Body of pancreas (tissue), 4 donors: Measurements from ENCODE around the gene PTGER3. TPM values are rescaled to one million over a fixed set of nuclear protein-coding genes. Genes with fewer than 3 reads are reported as not detected.

Source experiments
- ATAC-seq: fragments of 150-250 bp; one replicate; pipeline ENCODE4 v1.9.1; 2016
- DNase-seq, 4 donors: peaks; one replicate each; pipeline ENCODE4 v3.0.0-alpha.2; 2019
- H3K27ac ChIP-seq, 4 donors: fragments of 200-600 bp; sonication (generic); 1 replicate in 3 of 4; 2 replicates in 1 of 4; pipeline versions ENCODE4 v1.5.1 to v1.6.1; 2016 to 2019; ENCODE audit warnings: mild to moderate bottlenecking in 1 of 4, mixed read lengths in 1 of 4, moderate library complexity in 1 of 4
- H3K27me3 ChIP-seq, 2 donors: fragments of 200-600 bp; sonication (generic); one replicate each; pipeline ENCODE4 v1.6.0; 2016; ENCODE audit warnings: mild to moderate bottlenecking in 1 of 2
- H3K36me3 ChIP-seq, 2 donors: fragments of 200-600 bp; sonication (generic); replicated peaks in 1 of 2; 2 replicates each; pipeline ENCODE4 v1.5.1; 2016; ENCODE audit warnings: low read depth in 2 of 2; ENCODE audit not compliant: insufficient read depth in 1 of 2
- H3K4me1 ChIP-seq: fragments of 200-600 bp; sonication (generic); one replicate; pipeline ENCODE4 v1.6.0; 2016
- H3K4me3 ChIP-seq, 2 donors: fragments of 200-600 bp; sonication (generic); 1 replicate in 1 of 2; 2 replicates in 1 of 2; pipeline ENCODE4 v1.5.1; 2016 to 2019
- H3K9me3 ChIP-seq, 3 donors: fragments of 200-600 bp; sonication (generic); 1 replicate in 2 of 3; 2 replicates in 1 of 3; pipeline ENCODE4 v1.5.1; 2016
- POLR2A ChIP-seq, 3 donors: fragments of 450-650 bp; IDR thresholded peaks; one replicate each; pipeline ENCODE4 v1.6.1; 2016; ENCODE audit warnings: antibody characterized with exemption in 3 of 3, mild to moderate bottlenecking in 2 of 3
- WGBS, 2 donors: methylation state at CpG; one replicate each; pipeline ENCODE4 v1.1.5; 2017; 5-methylcytosine and 5-hydroxymethylcytosine counted together
- intact Hi-C: fragments of 100-400 bp; cut with DNase I; formaldehyde crosslinking; loops from one replicate; pipeline ENCODE4 v1.15.1; 2023
- total RNA-seq, 2 donors: library from RNA; depleted of rRNA; stranded (reverse); fragments of >200 nt; gene quantifications; one replicate each; pipeline ENCODE4 v1.1.0, GENCODE V29; 2016
- TF ChIP-seq, protein P1 (sequence below), 7 experiments: fragments of 450-650 bp in 4 of 7; fragments of 200-600 bp in 3 of 7; sonication (generic) in 3 of 7; IDR thresholded peaks; one replicate each; pipeline ENCODE4 v1.5.1; 2016 to 2019; ENCODE audit warnings: antibody characterized with exemption in 7 of 7

PTGER3 gene
- total RNA-seq, 2 donors from 2014 or later: 15.0 to 65.3 TPM

DNA sequence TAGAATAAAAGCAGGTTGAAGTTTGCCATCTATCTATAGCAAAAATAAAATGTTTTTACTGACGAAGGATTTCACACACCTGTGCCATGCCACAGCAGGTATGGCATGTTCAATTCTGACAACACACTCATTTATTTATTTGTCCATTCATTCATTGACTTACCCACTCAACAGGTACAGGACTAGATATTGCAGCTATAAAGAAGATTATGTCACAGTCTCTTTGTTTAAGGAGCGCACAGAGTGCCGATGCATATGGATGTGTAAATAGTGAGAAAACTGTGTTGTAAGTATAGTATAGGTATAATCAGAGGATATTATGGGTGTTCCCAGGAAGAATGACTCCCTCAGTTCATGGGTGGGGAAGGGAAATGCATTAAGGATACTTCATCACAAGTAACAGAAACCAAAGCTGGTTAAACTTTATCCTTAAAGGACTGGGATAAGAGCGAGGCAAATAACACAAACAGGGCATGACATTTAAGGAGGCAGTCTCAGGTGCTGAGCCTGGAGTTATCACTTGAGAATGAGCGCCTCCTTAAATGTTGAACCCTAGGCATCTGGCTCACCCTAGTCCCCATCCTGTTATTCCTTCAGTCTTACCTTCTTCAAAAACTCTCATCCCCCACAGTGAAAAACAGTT is 41.1 kb upstream of the PTGER3 start:
- Histone ChIP-seq H3K27me3 (no peaks in the 10 kb centered on the region), H3K4me1 (peaks cover 6% of the 10 kb centered on the region), H3K4me3 (no peak overlapping the region), H3K36me3 (no peaks in the 10 kb centered on the region), H3K9me3 (no peaks in the 10 kb centered on the region), H3K27ac (no peak overlapping the region)
- no peak for ATAC-seq
- TF ChIP-seq, protein P1, sequence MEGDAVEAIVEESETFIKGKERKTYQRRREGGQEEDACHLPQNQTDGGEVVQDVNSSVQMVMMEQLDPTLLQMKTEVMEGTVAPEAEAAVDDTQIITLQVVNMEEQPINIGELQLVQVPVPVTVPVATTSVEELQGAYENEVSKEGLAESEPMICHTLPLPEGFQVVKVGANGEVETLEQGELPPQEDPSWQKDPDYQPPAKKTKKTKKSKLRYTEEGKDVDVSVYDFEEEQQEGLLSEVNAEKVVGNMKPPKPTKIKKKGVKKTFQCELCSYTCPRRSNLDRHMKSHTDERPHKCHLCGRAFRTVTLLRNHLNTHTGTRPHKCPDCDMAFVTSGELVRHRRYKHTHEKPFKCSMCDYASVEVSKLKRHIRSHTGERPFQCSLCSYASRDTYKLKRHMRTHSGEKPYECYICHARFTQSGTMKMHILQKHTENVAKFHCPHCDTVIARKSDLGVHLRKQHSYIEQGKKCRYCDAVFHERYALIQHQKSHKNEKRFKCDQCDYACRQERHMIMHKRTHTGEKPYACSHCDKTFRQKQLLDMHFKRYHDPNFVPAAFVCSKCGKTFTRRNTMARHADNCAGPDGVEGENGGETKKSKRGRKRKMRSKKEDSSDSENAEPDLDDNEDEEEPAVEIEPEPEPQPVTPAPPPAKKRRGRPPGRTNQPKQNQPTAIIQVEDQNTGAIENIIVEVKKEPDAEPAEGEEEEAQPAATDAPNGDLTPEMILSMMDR (IDR thresholded peaks at IDR 0.05): no peak
- no peak for TF ChIP-seq POLR2A (IDR thresholded peaks at IDR 0.05)
- intact Hi-C loops: no loop called here
- WGBS, 2 donors: 81 to 87% methylated on average over 5 of the region's 5 CpGs
- no peak for DNase-seq

DNA sequence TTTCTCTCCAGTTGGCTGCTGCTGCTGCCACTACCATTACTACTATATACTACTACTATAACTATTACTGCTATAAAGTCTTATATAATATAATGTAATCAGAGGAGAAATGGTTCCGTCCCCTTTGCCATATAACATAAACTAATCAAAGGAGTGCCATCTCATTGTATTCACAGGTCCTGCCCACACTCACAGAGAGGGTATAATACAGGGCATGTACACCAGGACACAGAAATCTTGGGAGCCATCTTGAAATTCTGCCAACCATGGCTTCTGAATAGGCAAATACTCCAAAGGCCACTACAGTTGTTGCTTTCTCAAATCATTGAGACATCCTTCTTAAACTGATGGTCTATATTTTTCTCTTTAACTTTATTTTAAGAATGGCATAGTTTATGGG is 40.1 kb upstream of the PTGER3 start:
- TF ChIP-seq, protein P1 (IDR thresholded peaks at IDR 0.05): no peak
- TF ChIP-seq POLR2A (IDR thresholded peaks at IDR 0.05): no peak
- no peaks in the 10 kb centered on the region for H3K27me3 ChIP-seq
- no peak overlapping the region for H3K4me3 ChIP-seq
- H3K27ac ChIP-seq: no peak overlapping the region
- intact Hi-C loops: no loop called here
- no peaks in the 10 kb centered on the region for H3K9me3 ChIP-seq
- no peaks in the 10 kb centered on the region for H3K36me3 ChIP-seq
- WGBS, 2 donors: 95 to 100% methylated on average over 1 of the region's 1 CpG
- no peak for ATAC-seq
- no peak for DNase-seq
- peaks cover 6% of the 10 kb centered on the region for H3K4me1 ChIP-seq

DNA sequence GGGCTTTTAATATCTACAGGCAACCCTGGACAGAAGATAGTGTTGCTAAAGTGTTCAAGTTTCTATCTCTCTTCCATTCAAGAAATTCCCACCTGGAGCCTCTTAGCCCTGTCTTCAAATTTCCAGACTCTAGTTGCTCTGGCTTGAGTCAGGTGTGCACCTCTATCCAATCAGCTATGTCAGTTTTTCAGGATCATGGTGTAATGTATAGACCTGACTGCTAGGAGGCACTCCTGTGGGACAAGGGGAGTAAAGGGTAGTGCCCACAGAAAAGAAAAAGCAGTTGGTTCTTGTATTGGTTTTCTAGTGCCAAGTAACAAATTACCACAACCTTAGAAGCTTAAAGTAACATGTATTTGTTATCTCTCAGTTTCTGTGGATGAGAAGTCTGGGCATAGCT is 39.4 kb upstream of the PTGER3 start:
- Histone ChIP-seq H3K4me3 (no peak overlapping the region), H3K27ac (no peak overlapping the region), H3K36me3 (no peaks in the 10 kb centered on the region), H3K27me3 (no peaks in the 10 kb centered on the region), H3K4me1 (peaks cover 6% of the 10 kb centered on the region), H3K9me3 (no peaks in the 10 kb centered on the region)
- no peak for TF ChIP-seq POLR2A (IDR thresholded peaks at IDR 0.05)
- TF ChIP-seq, protein P1 (IDR thresholded peaks at IDR 0.05): no peak
- DNase-seq (no peak), ATAC-seq (no peak)
- intact Hi-C loops: no loop called here

DNA sequence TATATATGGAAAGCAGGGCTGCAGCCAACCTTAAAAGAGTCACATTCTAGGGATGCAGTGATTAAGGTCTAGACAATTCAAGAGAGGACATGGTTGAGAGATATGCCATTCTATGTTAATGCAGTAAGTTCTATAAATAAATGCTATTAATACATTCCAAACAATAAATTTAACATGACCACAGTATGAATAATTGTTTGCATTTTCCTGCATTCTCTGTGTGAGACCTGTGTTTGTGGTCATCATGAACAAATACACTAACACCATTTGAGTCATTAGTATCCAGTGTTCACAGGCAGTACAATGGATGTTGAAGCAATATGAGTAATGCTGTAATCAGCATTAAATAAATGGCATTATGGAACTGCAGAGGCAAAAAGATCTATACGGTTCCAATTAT is 38.7 kb upstream of the PTGER3 start:
- TF ChIP-seq, protein P1 (IDR thresholded peaks at IDR 0.05): no peak
- TF ChIP-seq POLR2A (IDR thresholded peaks at IDR 0.05): no peak
- H3K4me1 ChIP-seq: peaks cover 12% of the 10 kb centered on the region
- ATAC-seq (no peak), DNase-seq (no peak)
- H3K27me3 ChIP-seq: no peaks in the 10 kb centered on the region
- H3K9me3 ChIP-seq: no peaks in the 10 kb centered on the region
- H3K4me3 ChIP-seq: no peak overlapping the region
- no peaks in the 10 kb centered on the region for H3K36me3 ChIP-seq
- WGBS, 2 donors: 77 to 78% methylated on average over 1 of the region's 1 CpG
- intact Hi-C loops: no loop called here
- no peak overlapping the region for H3K27ac ChIP-seq

DNA sequence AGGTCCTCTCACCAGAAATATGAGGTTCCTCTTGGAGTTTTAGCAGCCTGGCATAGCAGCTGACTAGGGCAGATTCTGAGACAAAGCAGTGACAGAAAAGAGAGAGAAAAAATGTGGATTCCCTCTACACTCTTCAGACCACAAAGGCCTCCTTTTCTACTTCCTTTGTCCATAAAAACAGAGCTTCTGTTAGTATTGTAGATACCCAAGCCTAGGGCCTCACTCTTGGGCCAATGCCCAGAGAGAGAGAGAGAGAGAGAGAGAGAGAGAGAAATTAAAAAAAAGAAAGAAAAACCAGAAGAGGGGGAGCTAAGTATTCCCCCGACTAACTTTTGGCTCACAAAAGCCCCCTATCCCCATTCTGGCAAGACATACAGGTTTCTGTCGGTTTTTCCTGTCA is 35.7 kb upstream of the PTGER3 start:
- Histone ChIP-seq H3K4me1 (peaks cover 23% of the 10 kb centered on the region), H3K9me3 (no peaks in the 10 kb centered on the region), H3K36me3 (no peaks in the 10 kb centered on the region), H3K27ac (no peak overlapping the region), H3K4me3 (no peak overlapping the region), H3K27me3 (no peaks in the 10 kb centered on the region)
- DNase-seq (no peak), ATAC-seq (no peak)
- no peak for TF ChIP-seq POLR2A (IDR thresholded peaks at IDR 0.05)
- WGBS, 2 donors: 87 to 89% methylated on average over 2 of the region's 2 CpGs
- intact Hi-C loops: no loop called here
